Neural cell (in vitro differentiated cells): Measurements from ENCODE around the gene OR1S1.

Source experiments
- CTCF ChIP-seq: fragments of 450-650 bp; IDR thresholded peaks from 2 replicates; pipeline ENCODE4 v1.5.1; 2014; ENCODE audit warnings: antibody characterized with exemption, mild to moderate bottlenecking, moderate library complexity; ENCODE audit not compliant: poor library complexity, severe bottlenecking
- EP300 ChIP-seq: fragments of 450-650 bp; conservative IDR thresholded peaks from 2 replicates; pipeline ENCODE4 v1.6.1; 2014; ENCODE audit warnings: antibody characterized with exemption, mild to moderate bottlenecking, moderate library complexity; ENCODE audit not compliant: poor library complexity, severe bottlenecking
- EZH2 ChIP-seq: fragments of 200-600, 300-800 bp; shearing (Covaris generic), sonication (generic); IDR thresholded peaks from 2 replicates; pipeline ENCODE4 v1.6.1; 2014; ENCODE audit warnings: antibody characterized with exemption, low read length, borderline replicate concordance, mild to moderate bottlenecking; ENCODE audit not compliant: insufficient read depth, poor library complexity, severe bottlenecking
- MXI1 ChIP-seq: fragments of 450-650 bp; conservative IDR thresholded peaks from 2 replicates; pipeline ENCODE4 v1.6.1; 2014; ENCODE audit warnings: antibody characterized with exemption, mild to moderate bottlenecking; ENCODE audit not compliant: poor library complexity, severe bottlenecking
- POLR2AphosphoS5 ChIP-seq: IDR thresholded peaks from 2 replicates; pipeline ENCODE4 v1.6.1; 2012
- RAD21 ChIP-seq: fragments of 450-650 bp; conservative IDR thresholded peaks from 2 replicates; pipeline ENCODE4 v1.6.1; 2014; ENCODE audit warnings: antibody characterized with exemption, mild to moderate bottlenecking, moderate library complexity
- REST ChIP-seq: IDR thresholded peaks from 2 replicates; pipeline ENCODE4 v1.6.1; 2012; ENCODE audit warnings: borderline replicate concordance
- TAF1 ChIP-seq: IDR thresholded peaks from 2 replicates; pipeline ENCODE4 v1.6.1; 2012; ENCODE audit warnings: low read depth

- no peak for TF ChIP-seq REST
- no peak for TF ChIP-seq CTCF
- no peak for TF ChIP-seq EZH2
- TF ChIP-seq EP300 = no peak
- TF ChIP-seq TAF1 = no peak
- no peak for TF ChIP-seq POLR2AphosphoS5
- no peak for TF ChIP-seq MXI1
- TF ChIP-seq RAD21 = no peak
Measured at GRCh38 chr11:58216476-58216875, 4.0 kb downstream of the OR1S1 start.
